ENCODE results near the gene GOLGA3. TPM values are rescaled to one million over a fixed set of nuclear protein-coding genes. Genes with fewer than 3 reads are reported as not detected.
"Not testable (repeated sequence)": the region's sequence is repeated elsewhere in the genome, so short reads cannot be mapped to it uniquely, and the experiment has no call there.

Gene GOLGA3
- 11.0 TPM for polyA plus RNA-seq (2013, experiment 1 of 2)
- polyA plus RNA-seq (2013, experiment 2 of 2): 8.4 TPM

- peaks cover 36% of the 10 kb centered on the region for H3K36me3 ChIP-seq (ENCODE audit: insufficient read depth, low read length)
- no peaks in the 10 kb centered on the region for H3K27me3 ChIP-seq (ENCODE audit: insufficient read depth, low read length)
- H3K27ac ChIP-seq (ENCODE audit: low read depth, low read length): peak within 1 kb of the TSS; percentile 100
- WGBS: 7% methylated on average over 78 of the region's 78 CpGs
- H3K4me1 ChIP-seq (ENCODE audit: insufficient read depth, low read length): no peaks in the 10 kb centered on the region
- peak within 1 kb of the TSS; percentile 93 for H3K4me3 ChIP-seq (ENCODE audit: low read length)
- H3K9me3 ChIP-seq (ENCODE audit: insufficient read depth, low read depth, low read length): no peaks in the 10 kb centered on the region
- H3K9ac ChIP-seq (ENCODE audit: low read depth, low read length): peak within 1 kb of the TSS; percentile 100
These were observed at the start of gene GOLGA3 for GRCh38 chr12:132828706-132829534. TSS of gene GOLGA3 (minus strand) at chr12:132828869. CDS start at chr12:132822128, 6,741 bp downstream.

DNA sequence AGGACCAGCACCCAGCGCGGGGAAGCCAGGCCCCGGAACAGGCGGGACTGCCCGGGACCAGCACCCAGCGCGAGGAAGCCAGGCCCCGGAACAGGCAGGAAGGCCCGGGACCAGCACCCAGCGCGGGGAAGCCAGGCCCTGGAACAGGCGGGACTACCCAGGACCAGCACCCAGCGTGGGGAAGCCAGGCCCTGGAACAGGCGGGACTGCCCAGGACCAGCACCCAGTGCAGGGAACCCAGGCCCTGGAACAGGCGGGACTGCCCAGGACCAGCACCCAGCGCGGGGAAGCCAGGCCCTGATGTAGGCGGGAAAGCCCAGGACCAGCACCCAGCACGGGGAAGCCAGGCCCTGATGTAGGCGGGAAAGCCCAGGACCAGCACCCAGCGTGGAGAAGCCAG is 46.0 kb upstream of the GOLGA3 start:
- H3K4me3 ChIP-seq (ENCODE audit: low read length); H3K27ac ChIP-seq (ENCODE audit: low read depth, low read length); H3K9me3 ChIP-seq (ENCODE audit: insufficient read depth, low read depth, low read length); H3K4me1 ChIP-seq (ENCODE audit: insufficient read depth, low read length); H3K27me3 ChIP-seq (ENCODE audit: insufficient read depth, low read length); H3K9ac ChIP-seq (ENCODE audit: low read depth, low read length): not testable (repeated sequence)
- 93% methylated on average over 21 of the region's 21 CpGs for WGBS
- peaks cover 61% of the 10 kb centered on the region for H3K36me3 ChIP-seq (ENCODE audit: insufficient read depth, low read length)

DNA sequence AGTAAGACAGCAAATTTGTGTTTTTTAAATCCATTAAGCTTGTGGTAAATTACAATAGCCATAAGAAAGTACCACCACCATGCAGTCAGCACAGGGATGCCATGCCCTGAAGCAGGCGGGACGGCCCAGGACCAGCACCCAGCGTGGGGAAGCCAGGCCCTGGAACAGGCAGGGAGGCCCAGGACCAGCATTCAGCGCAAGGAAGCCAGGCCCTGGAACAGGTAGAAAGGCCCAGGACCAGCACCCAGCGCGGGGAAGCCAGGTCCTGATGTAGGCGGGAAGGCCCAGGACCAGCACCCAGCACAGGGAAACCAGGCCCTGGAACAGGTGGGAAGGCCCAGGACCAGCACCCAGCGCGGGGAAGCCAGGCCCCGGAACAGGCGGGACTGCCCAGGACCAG is 45.5 kb upstream of the GOLGA3 start:
- H3K9ac ChIP-seq (ENCODE audit: low read depth, low read length): no peak overlapping the region
- WGBS: 96% methylated on average over 11 of the region's 11 CpGs
- H3K36me3 ChIP-seq (ENCODE audit: insufficient read depth, low read length): peaks cover 66% of the 10 kb centered on the region
- no peak overlapping the region for H3K4me3 ChIP-seq (ENCODE audit: low read length)
- no peaks in the 10 kb centered on the region for H3K4me1 ChIP-seq (ENCODE audit: insufficient read depth, low read length)
- no peak overlapping the region for H3K27ac ChIP-seq (ENCODE audit: low read depth, low read length)
- no peaks in the 10 kb centered on the region for H3K27me3 ChIP-seq (ENCODE audit: insufficient read depth, low read length)
- H3K9me3 ChIP-seq (ENCODE audit: insufficient read depth, low read depth, low read length): no peaks in the 10 kb centered on the region

DNA sequence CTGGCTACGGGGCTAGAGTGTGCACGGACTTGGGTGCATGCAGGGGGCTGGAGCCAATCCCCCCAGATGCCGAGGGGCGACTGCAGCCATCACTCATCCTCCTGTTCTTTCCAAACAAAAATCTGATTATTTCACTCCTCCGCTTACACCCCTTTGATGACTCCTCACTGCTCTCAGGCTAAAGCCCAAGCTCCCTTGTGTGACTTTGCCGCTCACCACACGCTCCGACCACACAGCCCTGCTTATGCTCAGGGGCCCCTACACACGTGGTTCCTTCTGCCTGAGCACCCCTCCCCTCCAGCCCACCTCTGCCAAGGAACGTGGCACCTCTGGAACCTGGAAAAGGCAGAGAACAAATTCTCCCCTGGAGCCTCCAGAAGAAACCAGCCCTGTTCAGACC is 45.1 kb upstream of the GOLGA3 start:
- H3K36me3 ChIP-seq (ENCODE audit: insufficient read depth, low read length): peaks cover 67% of the 10 kb centered on the region
- H3K27ac ChIP-seq (ENCODE audit: low read depth, low read length): no peak overlapping the region
- no peak overlapping the region for H3K4me3 ChIP-seq (ENCODE audit: low read length)
- H3K9ac ChIP-seq (ENCODE audit: low read depth, low read length): no peak overlapping the region
- H3K4me1 ChIP-seq (ENCODE audit: insufficient read depth, low read length): no peaks in the 10 kb centered on the region
- H3K9me3 ChIP-seq (ENCODE audit: insufficient read depth, low read depth, low read length): no peaks in the 10 kb centered on the region
- WGBS: 97% methylated on average over 10 of the region's 10 CpGs
- no peaks in the 10 kb centered on the region for H3K27me3 ChIP-seq (ENCODE audit: insufficient read depth, low read length)

- Histone ChIP-seq H3K9me3 (ENCODE audit: insufficient read depth, low read depth, low read length) (no peaks in the 10 kb centered on the region), H3K27ac (ENCODE audit: low read depth, low read length) (no peak overlapping the region), H3K36me3 (ENCODE audit: insufficient read depth, low read length) (peaks cover 67% of the 10 kb centered on the region), H3K4me1 (ENCODE audit: insufficient read depth, low read length) (no peaks in the 10 kb centered on the region), H3K27me3 (ENCODE audit: insufficient read depth, low read length) (no peaks in the 10 kb centered on the region), H3K9ac (ENCODE audit: low read depth, low read length) (no peak overlapping the region), H3K4me3 (ENCODE audit: low read length) (no peak overlapping the region)
- WGBS: 93% methylated on average over 12 of the region's 12 CpGs
These were observed 44.3 kb upstream of the GOLGA3 start for GRCh38 chr12:132872975-132873421.

DNA sequence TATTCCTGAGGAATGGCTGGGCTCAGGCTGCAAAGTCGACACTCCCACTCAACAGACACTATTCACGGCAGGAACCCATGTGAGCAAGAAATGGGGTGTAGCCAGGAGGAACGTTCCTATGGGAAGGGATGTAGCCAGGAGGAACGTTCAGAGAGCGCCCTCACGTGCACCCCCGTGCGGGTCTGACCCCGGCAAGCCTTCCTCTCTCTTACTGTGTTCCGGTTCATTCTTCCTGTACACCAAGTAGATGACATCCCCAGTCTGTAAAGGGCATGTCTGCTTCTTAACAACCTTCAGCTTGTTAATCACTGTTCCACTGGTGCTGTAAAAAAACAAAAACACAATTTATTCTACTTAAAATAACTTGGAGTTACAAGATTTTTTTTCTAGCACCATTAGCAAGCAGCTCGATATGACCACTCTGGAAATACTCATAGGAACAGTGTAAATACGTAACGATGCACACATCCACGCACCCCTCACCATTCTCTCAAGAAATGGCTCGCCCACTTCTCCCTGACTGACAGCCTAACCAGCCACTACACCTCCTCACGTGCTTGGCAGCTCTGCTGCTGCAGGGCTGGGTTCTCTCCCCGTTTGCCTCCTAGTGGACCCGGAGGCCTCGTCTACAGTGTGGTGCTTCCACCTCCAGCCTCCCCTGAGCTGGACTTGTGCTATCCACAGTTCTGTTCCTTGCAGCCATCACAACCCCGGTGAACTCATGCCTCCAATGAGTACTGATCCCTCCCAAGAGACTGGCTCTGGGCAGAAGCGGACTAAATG is 43.6 kb upstream of the GOLGA3 start:
- WGBS: 94% methylated on average over 21 of the region's 21 CpGs

GRCh38 chr12:132869551-132869950 is 40.9 kb upstream of the GOLGA3 start:
- H3K9ac ChIP-seq (ENCODE audit: low read depth, low read length): no peak overlapping the region
- peaks cover 64% of the 10 kb centered on the region for H3K36me3 ChIP-seq (ENCODE audit: insufficient read depth, low read length)
- 97% methylated on average over 14 of the region's 14 CpGs for WGBS
- no peak overlapping the region for H3K27ac ChIP-seq (ENCODE audit: low read depth, low read length)
- H3K27me3 ChIP-seq (ENCODE audit: insufficient read depth, low read length): no peaks in the 10 kb centered on the region
- no peaks in the 10 kb centered on the region for H3K9me3 ChIP-seq (ENCODE audit: insufficient read depth, low read depth, low read length)
- H3K4me1 ChIP-seq (ENCODE audit: insufficient read depth, low read length): no peaks in the 10 kb centered on the region
- H3K4me3 ChIP-seq (ENCODE audit: low read length): no peak overlapping the region

More for the DNA sequence above, 43.6 kb upstream of the GOLGA3 start:
- H3K9me3 ChIP-seq (ENCODE audit: insufficient read depth, low read depth, low read length): no peaks in the 10 kb centered on the region
- H3K4me3 ChIP-seq (ENCODE audit: low read length): no peak overlapping the region
- H3K9ac ChIP-seq (ENCODE audit: low read depth, low read length): no peak overlapping the region
- peaks cover 71% of the 10 kb centered on the region for H3K36me3 ChIP-seq (ENCODE audit: insufficient read depth, low read length)
- H3K27ac ChIP-seq (ENCODE audit: low read depth, low read length): no peak overlapping the region
- H3K4me1 ChIP-seq (ENCODE audit: insufficient read depth, low read length): no peaks in the 10 kb centered on the region
- H3K27me3 ChIP-seq (ENCODE audit: insufficient read depth, low read length): no peaks in the 10 kb centered on the region

- H3K9me3 ChIP-seq (ENCODE audit: insufficient read depth, low read depth, low read length): no peaks in the 10 kb centered on the region
- peaks cover 43% of the 10 kb centered on the region for H3K36me3 ChIP-seq (ENCODE audit: insufficient read depth, low read length)
- no peaks in the 10 kb centered on the region for H3K27me3 ChIP-seq (ENCODE audit: insufficient read depth, low read length)
- WGBS: 97% methylated on average over 14 of the region's 14 CpGs
- no peaks in the 10 kb centered on the region for H3K4me1 ChIP-seq (ENCODE audit: insufficient read depth, low read length)
- H3K9ac ChIP-seq (ENCODE audit: low read depth, low read length): no peak overlapping the region
- H3K4me3 ChIP-seq (ENCODE audit: low read length): no peak overlapping the region
- H3K27ac ChIP-seq (ENCODE audit: low read depth, low read length): no peak overlapping the region
These were observed 37.7 kb upstream of the GOLGA3 start for GRCh38 chr12:132866251-132866828.

DNA sequence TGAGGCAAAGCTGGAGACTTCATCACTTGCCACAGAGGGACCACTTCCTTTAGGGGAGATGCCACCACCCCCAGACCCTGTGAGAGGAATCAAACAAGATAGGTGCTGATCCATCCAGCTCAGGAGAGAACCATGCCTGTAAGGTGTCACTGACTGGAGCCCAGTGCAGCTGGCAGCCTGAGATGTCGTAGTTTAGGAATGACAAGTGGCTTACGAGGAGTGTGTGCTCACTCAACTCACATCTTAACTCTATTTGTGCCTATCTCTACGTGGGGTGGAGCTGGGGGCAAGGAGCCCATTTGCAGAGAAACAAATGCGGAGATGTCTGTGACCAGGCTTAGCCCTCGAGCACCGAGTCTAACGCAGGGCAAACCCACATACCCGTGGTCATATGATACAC is 32.9 kb upstream of the GOLGA3 start:
- H3K27ac ChIP-seq (ENCODE audit: low read depth, low read length): no peak overlapping the region
- no peaks in the 10 kb centered on the region for H3K9me3 ChIP-seq (ENCODE audit: insufficient read depth, low read depth, low read length)
- H3K4me1 ChIP-seq (ENCODE audit: insufficient read depth, low read length): no peaks in the 10 kb centered on the region
- WGBS: 94% methylated on average over 8 of the region's 8 CpGs
- no peak overlapping the region for H3K4me3 ChIP-seq (ENCODE audit: low read length)
- H3K9ac ChIP-seq (ENCODE audit: low read depth, low read length): no peak overlapping the region
- H3K27me3 ChIP-seq (ENCODE audit: insufficient read depth, low read length): no peaks in the 10 kb centered on the region
- H3K36me3 ChIP-seq (ENCODE audit: insufficient read depth, low read length): peaks cover 53% of the 10 kb centered on the region

GRCh38 chr12:132858718-132859266 is 30.1 kb upstream of the GOLGA3 start:
- WGBS: 95% methylated on average over 17 of the region's 18 CpGs
- Histone ChIP-seq H3K9ac (ENCODE audit: low read depth, low read length) (no peak overlapping the region), H3K36me3 (ENCODE audit: insufficient read depth, low read length) (peaks cover 68% of the 10 kb centered on the region), H3K9me3 (ENCODE audit: insufficient read depth, low read depth, low read length) (no peaks in the 10 kb centered on the region), H3K27me3 (ENCODE audit: insufficient read depth, low read length) (no peaks in the 10 kb centered on the region), H3K4me3 (ENCODE audit: low read length) (no peak overlapping the region), H3K27ac (ENCODE audit: low read depth, low read length) (no peak overlapping the region), H3K4me1 (ENCODE audit: insufficient read depth, low read length) (no peaks in the 10 kb centered on the region)

DNA sequence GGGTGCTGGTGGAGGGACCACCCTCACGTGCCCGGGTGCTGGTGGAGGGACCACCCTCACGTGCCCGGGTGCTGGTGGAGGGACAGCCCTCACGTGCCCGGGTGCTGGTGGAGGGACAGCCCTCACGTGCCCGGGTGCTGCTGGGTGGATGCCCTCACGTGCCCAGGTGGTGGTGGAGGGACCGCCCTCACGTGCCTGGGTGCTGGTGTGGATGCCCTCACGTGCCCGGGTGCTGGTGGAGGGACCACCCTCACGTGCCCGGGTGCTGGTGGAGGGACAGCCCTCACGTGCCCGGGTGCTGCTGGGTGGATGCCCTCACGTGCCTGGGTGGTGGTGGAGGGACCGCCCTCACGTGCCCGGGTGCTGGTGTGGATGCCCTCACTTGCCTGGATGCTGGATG is 28.4 kb upstream of the GOLGA3 start:
- WGBS: 90% methylated on average over 21 of the region's 21 CpGs
- H3K9me3 ChIP-seq (ENCODE audit: insufficient read depth, low read depth, low read length); H3K27ac ChIP-seq (ENCODE audit: low read depth, low read length); H3K4me1 ChIP-seq (ENCODE audit: insufficient read depth, low read length); H3K27me3 ChIP-seq (ENCODE audit: insufficient read depth, low read length); H3K4me3 ChIP-seq (ENCODE audit: low read length); H3K9ac ChIP-seq (ENCODE audit: low read depth, low read length): not testable (repeated sequence)
- H3K36me3 ChIP-seq (ENCODE audit: insufficient read depth, low read length): peaks cover 85% of the 10 kb centered on the region

All from HUES64 (cell line).